ENCODE results near the gene GLI3.
A peak's percentile ranks its signal among the peaks of the same experiment; 100 is the strongest.

Gene GLI3

GRCh38 chr7:42235741-42236161 is 1.3 kb downstream of the GLI3 start:
- peak; percentile 75 for DNase-seq

DNA sequence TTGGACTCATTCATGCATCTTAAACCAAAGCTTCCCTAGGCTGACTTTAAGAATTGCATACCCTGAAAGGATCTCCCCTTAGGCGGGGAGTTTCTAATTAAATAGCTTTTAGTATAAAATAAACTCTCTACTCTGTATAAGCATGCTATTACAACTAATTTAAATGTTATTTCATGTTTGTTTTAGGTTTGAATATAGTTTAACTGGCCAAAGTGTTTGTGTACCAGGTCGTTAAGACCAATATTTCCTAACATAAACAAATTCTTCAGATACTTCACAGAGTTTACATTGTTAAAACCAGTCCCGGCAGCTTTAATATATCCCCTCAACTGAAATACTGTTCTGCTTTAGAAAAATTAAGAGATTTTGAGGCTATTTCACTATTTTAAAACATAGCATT is 2.3 kb downstream of the GLI3 start:
- peak; percentile 45 for DNase-seq

DNA sequence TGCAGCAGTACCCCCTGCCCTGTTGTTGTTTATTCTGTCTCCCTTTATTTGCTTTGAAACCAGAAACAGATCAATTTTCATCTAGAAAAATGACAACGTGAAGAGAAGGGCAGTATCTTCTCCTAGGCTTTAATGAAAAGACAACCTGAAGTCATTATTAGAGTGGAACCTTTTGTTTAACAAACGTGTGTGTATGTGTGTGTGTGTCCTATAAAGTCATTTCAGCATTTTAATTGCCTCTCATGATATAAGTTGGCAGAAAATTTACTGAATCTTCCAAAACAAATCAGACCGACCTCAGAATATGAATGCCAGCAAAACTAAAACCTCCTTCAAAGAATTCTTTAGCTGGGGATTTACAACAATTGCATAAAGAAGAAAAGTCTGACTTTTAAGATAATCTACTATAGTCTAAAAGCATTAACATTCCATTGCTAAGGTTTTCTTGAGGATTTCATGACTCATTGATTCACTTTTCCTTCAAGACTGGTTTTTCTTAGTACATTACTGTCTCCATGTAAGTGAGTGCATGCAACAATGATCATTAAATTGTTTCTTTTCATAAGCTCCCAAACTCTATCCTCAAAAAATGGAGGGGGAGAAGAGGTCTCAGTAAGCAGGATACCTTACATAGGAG is 3.2 kb downstream of the GLI3 start:
- DNase-seq = peak; percentile 51

- peak; percentile 55 for DNase-seq
These were observed 3.8 kb downstream of the GLI3 start for GRCh38 chr7:42233171-42233570.

DNA sequence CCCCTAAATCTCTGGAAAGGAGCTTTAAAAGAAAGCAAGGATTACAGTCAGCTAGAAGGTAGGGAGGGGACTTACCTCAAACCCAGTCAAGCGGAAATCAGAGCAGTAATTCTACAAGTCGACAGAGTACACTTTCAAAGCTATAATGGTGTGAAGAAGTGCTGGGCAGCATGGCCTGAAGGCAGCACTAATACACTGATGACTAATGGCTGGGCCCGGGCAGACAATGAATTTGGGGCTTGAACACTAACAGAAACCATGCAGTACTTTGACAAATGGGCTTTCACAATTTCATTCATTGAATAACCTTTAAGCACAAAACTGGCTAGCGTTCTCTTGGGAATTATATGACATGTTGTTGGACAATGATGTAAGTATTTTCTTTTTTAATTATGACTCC is 4.7 kb downstream of the GLI3 start:
- DNase-seq = peak; percentile 76

GRCh38 chr7:42231043-42231787 is 5.8 kb downstream of the GLI3 start:
- peak; percentile 32 for DNase-seq

DNA sequence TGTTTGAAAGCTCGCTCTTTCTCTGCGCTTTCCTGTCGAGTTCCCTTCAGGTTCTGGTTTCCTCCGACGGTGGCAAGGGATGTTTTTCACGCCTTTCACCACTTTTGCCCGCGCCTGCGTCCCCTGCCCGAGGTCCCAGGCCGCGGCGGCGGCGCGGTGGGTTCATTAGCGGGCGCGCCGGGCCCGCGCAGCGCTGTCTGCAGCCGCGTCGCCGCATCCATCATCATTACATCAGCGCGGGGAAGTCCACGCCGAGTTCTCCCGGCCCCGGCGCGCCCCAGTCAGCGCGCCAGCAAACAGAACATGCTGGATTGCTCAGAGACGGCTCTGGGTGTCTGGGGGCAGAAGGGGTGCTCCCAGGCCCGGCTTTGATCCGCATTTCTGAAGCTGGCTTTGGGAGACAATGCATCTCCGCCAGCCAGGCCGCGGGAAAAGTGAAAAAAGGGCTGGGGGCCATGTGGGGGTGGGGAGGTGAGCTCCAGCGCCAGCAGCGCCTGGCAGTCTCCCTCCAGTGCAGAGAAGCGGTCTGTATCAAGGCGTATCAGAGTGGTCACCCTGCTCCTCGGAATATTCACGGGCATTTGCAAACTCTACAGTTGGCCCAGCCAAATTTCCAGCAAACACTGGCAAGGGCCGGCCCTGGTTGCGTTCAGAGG is 8.9 kb downstream of the GLI3 start:
- peak; percentile 82 for DNase-seq

DNA sequence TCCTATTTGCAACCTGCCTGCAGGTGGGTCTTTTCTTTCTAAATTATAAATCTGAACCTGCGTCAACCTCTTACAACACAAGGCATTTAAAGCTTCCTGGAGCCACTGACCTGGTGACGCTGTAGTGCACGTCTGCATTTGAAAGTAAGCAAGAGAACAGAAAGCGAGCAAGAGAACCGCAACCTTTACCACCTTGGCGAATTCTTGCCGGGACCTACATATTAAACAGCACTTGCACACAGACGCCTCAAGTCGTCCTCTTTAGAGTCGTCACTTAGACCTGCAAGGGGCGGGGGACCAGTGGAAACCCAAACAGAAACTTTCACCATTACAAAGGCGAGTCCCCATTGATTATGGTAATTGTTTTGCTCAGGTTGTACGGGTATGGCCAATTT is 9.5 kb downstream of the GLI3 start:
- peak; percentile 79 for DNase-seq

DNA sequence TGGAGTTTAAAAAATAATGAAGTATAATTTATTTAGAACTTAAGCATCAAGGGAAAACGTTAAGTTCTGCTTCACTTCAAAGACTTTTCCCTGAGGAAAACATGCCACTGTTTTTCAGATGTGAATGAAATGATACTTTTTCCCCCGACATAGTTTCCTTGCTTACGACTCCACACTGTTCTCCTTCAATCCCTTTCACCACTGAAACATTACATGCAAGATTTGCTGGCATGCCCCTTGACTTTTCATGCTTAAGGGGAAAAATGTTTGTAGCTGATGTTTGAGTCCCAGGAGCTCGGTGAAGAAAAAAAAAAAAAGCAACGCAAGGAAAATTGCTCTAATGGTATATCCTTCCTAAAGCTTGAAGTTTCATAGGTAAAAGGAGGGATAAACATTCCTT is 10.0 kb downstream of the GLI3 start:
- peak; percentile 70 for DNase-seq

DNA sequence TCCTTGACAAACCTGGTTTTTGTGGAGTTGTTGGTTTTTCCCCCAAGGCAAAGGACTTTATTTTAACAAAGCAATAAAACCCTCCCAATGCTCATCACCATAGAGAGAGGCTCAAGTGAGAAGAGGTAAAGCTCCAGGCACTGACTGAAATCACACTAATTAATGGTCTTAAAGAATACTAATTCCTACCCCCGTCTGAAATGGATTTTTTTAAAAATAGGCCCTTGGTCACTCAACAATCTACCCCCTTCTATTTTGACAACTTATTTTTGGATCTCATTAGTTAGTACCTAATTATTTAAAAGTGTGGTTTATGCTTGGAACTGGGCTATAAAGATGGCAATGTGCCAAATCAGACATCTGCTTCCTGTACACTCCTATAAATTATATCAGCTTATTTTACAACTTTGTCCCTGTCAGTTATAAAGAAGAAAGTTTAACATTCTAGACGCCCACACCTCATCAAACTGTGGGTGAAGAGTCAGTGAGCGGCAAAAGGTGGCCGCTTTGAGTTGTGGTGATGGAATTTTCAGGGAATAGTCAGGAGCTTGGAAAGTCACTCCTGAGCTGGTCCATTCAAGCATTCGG is 10.6 kb downstream of the GLI3 start:
- peak; percentile 61 for DNase-seq

GRCh38 chr7:42224391-42225003 is 12.5 kb downstream of the GLI3 start:
- no peak for DNase-seq

DNA sequence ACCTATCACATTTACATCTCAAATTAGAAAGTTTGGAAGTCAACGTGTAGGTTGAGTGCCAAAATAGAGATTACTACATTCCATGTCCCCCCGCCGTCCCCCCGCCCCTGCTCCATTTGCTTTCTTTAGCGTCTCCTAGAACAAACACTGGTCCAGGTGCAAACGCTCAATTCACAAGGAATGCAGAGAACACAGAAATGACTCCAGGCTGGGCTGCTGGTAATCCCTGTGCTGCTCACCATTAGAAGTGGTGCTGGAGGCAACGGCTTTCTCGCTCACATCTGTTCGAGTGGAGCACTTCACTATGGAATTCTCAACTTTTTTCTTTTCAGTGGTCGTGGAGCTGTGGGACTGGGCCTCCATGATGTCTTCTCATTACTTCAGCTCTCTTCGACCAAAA is 14.1 kb downstream of the GLI3 start:
- DNase-seq = peak; percentile 25

DNA sequence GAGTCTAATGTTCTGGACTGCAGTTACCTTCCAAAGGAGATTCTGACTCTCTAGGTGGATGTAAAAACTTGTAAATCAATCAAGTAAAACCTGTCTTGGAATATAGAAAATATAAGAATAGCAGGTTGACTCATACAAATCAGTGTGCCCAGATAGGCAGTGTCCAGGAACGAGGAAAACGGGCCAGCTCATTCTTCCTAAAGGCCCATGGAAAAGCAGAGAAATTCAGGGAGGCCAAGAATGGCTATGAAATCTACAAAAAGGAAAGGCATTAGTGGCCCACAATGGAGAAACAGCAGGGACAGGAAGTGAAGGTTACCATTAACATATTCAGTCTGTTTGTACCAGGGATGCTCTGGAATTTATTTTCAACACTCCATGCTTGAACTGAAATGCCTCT is 14.9 kb downstream of the GLI3 start:
- DNase-seq = no peak

DNA sequence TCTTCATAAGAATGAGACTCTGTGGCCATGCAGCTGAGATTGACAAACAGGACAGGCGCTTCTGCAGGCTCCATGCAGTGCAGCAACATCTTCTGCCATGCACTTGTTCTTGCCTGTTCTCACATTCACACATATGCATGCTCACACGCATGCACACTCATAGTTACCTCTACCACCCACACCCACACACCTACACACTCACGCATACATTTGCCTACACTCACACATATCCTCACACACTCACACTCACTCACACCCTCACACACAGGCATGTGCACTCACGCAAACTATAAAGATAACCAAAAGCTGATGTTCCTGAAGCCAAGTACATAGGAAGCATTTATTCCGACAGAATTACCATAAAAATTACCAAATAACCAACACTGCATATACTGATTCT is 15.7 kb downstream of the GLI3 start:
- no peak for DNase-seq

DNA sequence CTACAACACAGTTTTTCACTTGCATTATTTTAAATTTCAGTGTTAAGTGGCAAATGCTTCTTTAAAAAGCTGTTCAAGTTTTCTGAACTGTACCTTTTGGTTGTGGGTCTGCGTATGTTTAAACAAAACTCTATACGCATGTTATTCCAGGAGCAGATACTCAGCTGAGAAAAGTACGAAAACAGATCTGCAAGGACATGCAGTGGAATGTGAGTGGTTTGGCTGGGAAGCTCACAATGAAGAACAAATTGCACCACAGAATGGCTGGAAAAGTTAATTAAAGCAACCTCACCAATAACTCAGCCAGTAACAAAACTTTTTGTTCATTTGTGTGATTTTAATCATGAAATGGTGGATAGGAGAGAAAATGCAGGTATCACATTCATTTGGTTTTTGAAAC is 17.6 kb downstream of the GLI3 start:
- DNase-seq = peak; percentile 46

- DNase-seq = peak; percentile 15
These were observed 18.8 kb downstream of the GLI3 start for GRCh38 chr7:42218248-42218647.

- peak; percentile 40 for DNase-seq
These were observed 19.5 kb downstream of the GLI3 start for GRCh38 chr7:42217548-42217947.

GRCh38 chr7:42217053-42217452 is 20.0 kb downstream of the GLI3 start:
- no peak for DNase-seq

DNA sequence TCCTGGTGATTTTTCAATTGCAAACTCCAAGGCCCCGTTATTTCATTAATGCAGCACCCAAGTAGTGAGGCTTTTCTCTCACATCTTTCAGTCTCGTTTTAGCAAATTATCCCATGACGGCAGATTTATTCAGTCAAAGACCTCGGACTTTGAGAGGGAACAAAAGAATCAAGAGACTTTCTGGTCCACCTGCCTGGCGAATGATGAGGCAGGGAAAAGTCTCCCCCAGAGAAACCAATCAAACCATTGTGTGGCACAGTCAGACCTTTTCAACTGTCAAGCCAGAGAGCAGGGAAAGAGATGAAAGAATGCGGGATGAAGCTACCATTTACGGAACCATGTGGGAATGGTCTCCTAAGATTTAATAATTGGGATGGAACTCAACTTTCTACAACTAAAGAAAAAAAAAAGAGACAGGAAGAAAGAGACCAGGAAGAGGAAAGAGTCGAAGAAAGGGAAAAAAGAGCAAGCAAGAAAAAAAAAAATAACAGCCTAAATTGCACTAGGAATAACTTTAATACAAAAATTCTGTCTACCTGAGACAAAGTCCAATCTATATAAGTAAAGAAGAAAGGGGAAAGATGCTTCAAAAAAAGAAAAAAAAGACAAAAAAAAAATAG is 22.8 kb downstream of the GLI3 start:
- peak; percentile 58 for DNase-seq

GRCh38 chr7:42213093-42213492 is 23.9 kb downstream of the GLI3 start:
- peak; percentile 3 for DNase-seq

- no peak for DNase-seq
These were observed 24.4 kb downstream of the GLI3 start for GRCh38 chr7:42212541-42213090.

GRCh38 chr7:42211938-42212337 is 25.1 kb downstream of the GLI3 start:
- no peak for DNase-seq

- DNase-seq = no peak
These were observed 26.2 kb downstream of the GLI3 start for GRCh38 chr7:42210779-42211178.

All from eye (tissue), 1 donor.